HepG2 (cell line): ENCODE results near the gene KCTD6. TPM values are rescaled to one million over a fixed set of nuclear protein-coding genes. Genes with fewer than 3 reads are reported as not detected.

Source experiments
- FOXA1 ChIP-seq, 2 experiments: fragments of 450-650 bp in 1 of 2; sonication (generic) in 1 of 2; formaldehyde crosslinking in 1 of 2; IDR thresholded peaks; 2 replicates each; pipeline versions ENCODE4 v1.4.0 to v1.6.1; 2016 to 2020; ENCODE audit warnings: missing genetic modification reagents in 1 of 2
- PHF5A ChIP-seq: IDR thresholded peaks from one replicate; pipeline ENCODE4 v1.6.1; 2018; ENCODE audit warnings: low read depth, missing genetic modification reagents; ENCODE audit not compliant: unreplicated experiment
- REPIN1 ChIP-seq: sonication (generic); formaldehyde crosslinking; IDR thresholded peaks from 2 replicates; pipeline ENCODE4 v1.8.0; 2022; ENCODE audit warnings: missing genetic modification reagents, low read depth, mild to moderate bottlenecking, borderline replicate concordance
- TBX2 ChIP-seq: sonication (generic); formaldehyde crosslinking; IDR thresholded peaks from 2 replicates; pipeline ENCODE4 v1.5.0; 2020; ENCODE audit warnings: missing genetic modification reagents, mild to moderate bottlenecking, borderline replicate concordance
- TSC22D2 ChIP-seq: sonication (generic); formaldehyde crosslinking; IDR thresholded peaks from 2 replicates; pipeline ENCODE4 v1.5.1; 2020; ENCODE audit warnings: missing genetic modification reagents, mild to moderate bottlenecking, borderline replicate concordance
- ZKSCAN8 ChIP-seq: IDR thresholded peaks from 2 replicates; pipeline ENCODE4 v1.6.1; 2016; ENCODE audit warnings: borderline replicate concordance, missing genetic modification reagents, missing compliant biosample characterization
- ZNF180 ChIP-seq: sonication (generic); formaldehyde crosslinking; IDR thresholded peaks from 2 replicates; pipeline ENCODE4 v1.4.0; 2020; ENCODE audit warnings: low read depth, missing genetic modification reagents, borderline replicate concordance
- ZNF30 ChIP-seq: sonication (generic); formaldehyde crosslinking; IDR thresholded peaks from 2 replicates; pipeline ENCODE4 v1.5.0; 2020; ENCODE audit warnings: mild to moderate bottlenecking, missing genetic modification reagents
- ZNF792 ChIP-seq: IDR thresholded peaks from 2 replicates; pipeline ENCODE4 v1.6.1; 2016
- polyA plus RNA-seq, 8 experiments: library from polyadenylated mRNA; depleted of rRNA in 3 of 8; stranded (reverse) in 7 of 8; unstranded in 1 of 8; fragments of >200 nt; fragmentation: Illumina TruSeq in 4 of 8; extraction: Trizol in 4 of 8; gene quantifications; 2 replicates each; pipeline versions ENCODE4 v1.2.1 to v1.2.3, GENCODE V29; 2011 to 2016; ENCODE audit warnings: low read depth in 4 of 8, missing spikeins in 1 of 8, mixed read lengths in 1 of 8; ENCODE audit not compliant: insufficient read depth in 1 of 8
- total RNA-seq, 5 experiments: library from RNA; depleted of rRNA; stranded (reverse); fragments of >200 nt; fragmentation: Illumina TruSeq; extraction: Trizol; gene quantifications; 2 replicates each; pipeline ENCODE4 v1.2.3, GENCODE V29; 2016; ENCODE audit warnings: low read depth in 1 of 5
- TF ChIP-seq, protein P1 (sequence below): sonication (generic); formaldehyde crosslinking; IDR thresholded peaks from 2 replicates; pipeline ENCODE4 v1.4.0; 2020; ENCODE audit warnings: missing genetic modification reagents
- TF ChIP-seq, protein P2 (sequence below): sonication (generic); formaldehyde crosslinking; IDR thresholded peaks from 2 replicates; pipeline ENCODE4 v1.4.0; 2020; ENCODE audit warnings: mild to moderate bottlenecking, missing genetic modification reagents
- TF ChIP-seq, protein P3 (sequence below): sonication (generic); formaldehyde crosslinking; IDR thresholded peaks from 2 replicates; pipeline ENCODE4 v1.5.1; 2020; ENCODE audit warnings: mild to moderate bottlenecking, missing genetic modification reagents, borderline replicate concordance
- TF ChIP-seq, protein P4 (sequence below): IDR thresholded peaks from 2 replicates; pipeline ENCODE4 v1.6.1; 2016; ENCODE audit warnings: missing compliant biosample characterization, missing genetic modification reagents, borderline replicate concordance
- TF ChIP-seq, protein P5 (sequence below): IDR thresholded peaks from 2 replicates; pipeline ENCODE4 v1.6.1; 2016; ENCODE audit warnings: mild to moderate bottlenecking

The KCTD6 gene
- total and polyA plus RNA-seq, 2 of the 13 experiments (the other 11 are each of a cell fraction or from before 2014, with no cell fraction given), result 13.4 to 14.2 TPM

DNA sequence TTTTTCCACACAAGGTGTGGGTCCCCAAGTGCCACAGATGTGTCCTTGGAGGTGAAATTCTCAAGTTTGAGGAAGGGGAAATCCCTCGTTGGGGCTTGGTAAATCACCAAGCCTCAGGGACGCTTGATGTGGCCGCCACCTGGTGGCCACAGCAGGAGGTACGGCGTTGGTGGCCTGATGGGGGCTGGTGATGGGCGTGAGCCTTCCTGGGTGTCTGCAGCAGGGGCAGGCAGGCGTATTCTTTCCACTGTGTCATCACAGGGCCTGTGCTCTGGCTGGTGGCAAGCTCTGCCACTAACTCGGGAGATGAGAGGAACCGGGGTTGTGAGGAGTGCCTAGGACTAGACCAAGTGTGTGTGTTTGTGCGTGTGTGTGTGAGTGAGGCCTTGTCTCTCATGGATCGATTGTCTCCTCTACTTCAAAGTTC is 40.9 kb downstream of the KCTD6 start (continued):
- TF ChIP-seq, protein P1, sequence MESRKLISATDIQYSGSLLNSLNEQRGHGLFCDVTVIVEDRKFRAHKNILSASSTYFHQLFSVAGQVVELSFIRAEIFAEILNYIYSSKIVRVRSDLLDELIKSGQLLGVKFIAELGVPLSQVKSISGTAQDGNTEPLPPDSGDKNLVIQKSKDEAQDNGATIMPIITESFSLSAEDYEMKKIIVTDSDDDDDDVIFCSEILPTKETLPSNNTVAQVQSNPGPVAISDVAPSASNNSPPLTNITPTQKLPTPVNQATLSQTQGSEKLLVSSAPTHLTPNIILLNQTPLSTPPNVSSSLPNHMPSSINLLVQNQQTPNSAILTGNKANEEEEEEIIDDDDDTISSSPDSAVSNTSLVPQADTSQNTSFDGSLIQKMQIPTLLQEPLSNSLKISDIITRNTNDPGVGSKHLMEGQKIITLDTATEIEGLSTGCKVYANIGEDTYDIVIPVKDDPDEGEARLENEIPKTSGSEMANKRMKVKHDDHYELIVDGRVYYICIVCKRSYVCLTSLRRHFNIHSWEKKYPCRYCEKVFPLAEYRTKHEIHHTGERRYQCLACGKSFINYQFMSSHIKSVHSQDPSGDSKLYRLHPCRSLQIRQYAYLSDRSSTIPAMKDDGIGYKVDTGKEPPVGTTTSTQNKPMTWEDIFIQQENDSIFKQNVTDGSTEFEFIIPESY (CRISPR knock-in tag), result peak; percentile 58; the same call in 1 of the 2 replicates
- TF ChIP-seq TBX2 (CRISPR knock-in tag) (peak; percentile 28; the same call in 1 of the 2 replicates), ZNF30 (CRISPR knock-in tag) (no peak), REPIN1 (CRISPR knock-in tag) (peak; percentile 71; the same call in 1 of the 2 replicates), TSC22D2 (CRISPR knock-in tag) (no peak), ZNF180 (CRISPR knock-in tag) (no peak), PHF5A (CRISPR knock-in tag) (peak; percentile 34), ZNF792 (CRISPR knock-in tag) (peak; percentile 81; the same call in 1 of the 2 replicates), ZKSCAN8 (CRISPR knock-in tag) (no peak; the same call in 1 of the 2 replicates), FOXA1 (IDR thresholded peaks at IDR 0.05) (no peak), FOXA1 (CRISPR knock-in tag; IDR thresholded peaks at IDR 0.05) (peak; percentile 29; the same call in 1 of the 2 replicates)
- TF ChIP-seq, protein P2, sequence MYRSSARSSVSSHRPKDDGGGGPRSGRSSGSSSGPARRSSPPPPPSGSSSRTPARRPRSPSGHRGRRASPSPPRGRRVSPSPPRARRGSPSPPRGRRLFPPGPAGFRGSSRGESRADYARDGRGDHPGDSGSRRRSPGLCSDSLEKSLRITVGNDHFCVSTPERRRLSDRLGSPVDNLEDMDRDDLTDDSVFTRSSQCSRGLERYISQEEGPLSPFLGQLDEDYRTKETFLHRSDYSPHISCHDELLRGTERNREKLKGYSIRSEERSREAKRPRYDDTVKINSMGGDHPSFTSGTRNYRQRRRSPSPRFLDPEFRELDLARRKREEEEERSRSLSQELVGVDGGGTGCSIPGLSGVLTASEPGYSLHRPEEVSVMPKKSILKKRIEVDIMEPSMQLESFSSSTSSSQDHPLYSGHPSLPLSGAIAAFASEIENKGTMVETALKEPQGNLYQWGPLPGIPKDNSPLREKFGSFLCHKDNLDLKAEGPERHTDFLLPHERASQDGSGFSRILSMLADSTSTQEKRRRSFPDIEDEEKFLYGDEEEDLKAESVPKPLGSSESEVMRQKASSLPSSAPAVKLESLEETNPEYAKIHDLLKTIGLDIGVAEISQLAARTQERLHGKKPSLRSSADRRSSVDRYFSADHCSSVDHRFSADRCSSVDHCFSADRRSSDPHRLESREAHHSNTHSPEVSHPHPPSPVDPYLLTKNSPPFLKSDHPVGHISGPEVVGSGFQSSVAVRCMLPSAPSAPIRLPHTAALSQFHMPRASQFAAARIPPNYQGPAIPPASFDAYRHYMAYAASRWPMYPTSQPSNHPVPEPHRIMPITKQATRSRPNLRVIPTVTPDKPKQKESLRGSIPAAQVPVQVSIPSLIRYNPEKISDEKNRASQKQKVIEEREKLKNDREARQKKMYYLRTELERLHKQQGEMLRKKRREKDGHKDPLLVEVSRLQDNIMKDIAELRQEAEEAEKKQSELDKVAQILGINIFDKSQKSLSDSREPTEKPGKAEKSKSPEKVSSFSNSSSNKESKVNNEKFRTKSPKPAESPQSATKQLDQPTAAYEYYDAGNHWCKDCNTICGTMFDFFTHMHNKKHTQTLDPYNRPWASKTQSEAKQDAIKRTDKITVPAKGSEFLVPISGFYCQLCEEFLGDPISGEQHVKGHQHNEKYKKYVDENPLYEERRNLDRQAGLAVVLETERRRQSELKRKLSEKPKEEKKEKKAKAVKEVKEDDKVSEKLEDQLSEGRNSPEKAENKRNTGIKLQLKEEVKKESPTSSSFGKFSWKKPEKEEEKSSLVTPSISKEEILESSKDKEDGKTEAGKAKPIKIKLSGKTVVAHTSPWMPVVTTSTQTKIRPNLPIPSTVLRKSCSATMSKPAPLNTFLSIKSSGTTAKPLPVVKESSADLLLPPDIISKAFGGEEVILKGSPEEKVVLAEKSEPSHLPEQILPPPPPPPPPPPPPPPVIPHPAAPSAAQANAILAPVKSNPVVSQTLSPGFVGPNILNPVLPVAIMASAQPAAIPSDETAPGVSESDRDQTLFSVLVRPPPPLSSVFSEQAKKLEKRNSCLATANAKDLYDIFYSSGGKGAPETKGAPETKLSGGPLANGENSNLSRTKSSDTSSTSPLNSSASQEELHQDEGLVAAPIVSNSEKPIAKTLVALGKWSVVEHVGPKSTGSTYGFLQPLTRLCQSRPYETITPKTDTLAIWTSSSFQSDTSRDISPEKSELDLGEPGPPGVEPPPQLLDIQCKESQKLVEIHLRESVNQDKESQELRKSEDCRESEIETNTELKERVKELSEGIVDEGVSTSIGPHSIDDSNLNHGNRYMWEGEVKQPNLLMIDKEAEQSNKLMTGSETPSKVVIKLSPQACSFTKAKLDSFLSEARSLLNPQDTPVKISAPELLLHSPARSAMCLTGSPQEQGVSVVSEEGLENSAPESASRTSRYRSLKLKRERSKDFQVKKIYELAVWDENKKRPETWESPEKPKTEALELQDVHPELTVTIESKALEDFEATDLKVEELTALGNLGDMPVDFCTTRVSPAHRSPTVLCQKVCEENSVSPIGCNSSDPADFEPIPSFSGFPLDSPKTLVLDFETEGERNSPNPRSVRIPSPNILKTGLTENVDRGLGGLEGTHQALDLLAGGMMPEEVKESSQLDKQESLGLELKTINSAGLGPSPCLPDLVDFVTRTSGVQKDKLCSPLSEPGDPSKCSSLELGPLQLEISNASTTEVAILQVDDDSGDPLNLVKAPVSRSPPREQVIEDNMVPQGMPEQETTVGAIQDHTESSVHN, result 0 out of 2 replicates have a peak, but pooled peaks have one; percentile 44
- TF ChIP-seq, protein P3, sequence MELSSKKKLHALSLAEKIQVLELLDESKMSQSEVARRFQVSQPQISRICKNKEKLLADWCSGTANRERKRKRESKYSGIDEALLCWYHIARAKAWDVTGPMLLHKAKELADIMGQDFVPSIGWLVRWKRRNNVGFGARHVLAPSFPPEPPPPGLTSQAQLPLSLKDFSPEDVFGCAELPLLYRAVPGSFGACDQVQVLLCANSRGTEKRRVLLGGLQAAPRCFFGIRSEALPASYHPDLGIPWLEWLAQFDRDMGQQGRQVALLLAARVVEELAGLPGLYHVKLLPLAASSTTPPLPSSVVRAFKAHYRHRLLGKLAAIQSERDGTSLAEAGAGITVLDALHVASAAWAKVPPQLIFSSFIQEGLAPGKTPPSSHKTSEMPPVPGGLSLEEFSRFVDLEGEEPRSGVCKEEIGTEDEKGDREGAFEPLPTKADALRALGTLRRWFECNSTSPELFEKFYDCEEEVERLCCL, result no peak
- TF ChIP-seq, protein P4, sequence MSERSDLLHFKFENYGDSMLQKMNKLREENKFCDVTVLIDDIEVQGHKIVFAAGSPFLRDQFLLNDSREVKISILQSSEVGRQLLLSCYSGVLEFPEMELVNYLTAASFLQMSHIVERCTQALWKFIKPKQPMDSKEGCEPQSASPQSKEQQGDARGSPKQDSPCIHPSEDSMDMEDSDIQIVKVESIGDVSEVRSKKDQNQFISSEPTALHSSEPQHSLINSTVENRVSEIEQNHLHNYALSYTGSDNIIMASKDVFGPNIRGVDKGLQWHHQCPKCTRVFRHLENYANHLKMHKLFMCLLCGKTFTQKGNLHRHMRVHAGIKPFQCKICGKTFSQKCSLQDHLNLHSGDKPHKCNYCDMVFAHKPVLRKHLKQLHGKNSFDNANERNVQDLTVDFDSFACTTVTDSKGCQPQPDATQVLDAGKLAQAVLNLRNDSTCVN (CRISPR knock-in tag), result no peak
- TF ChIP-seq, protein P5, sequence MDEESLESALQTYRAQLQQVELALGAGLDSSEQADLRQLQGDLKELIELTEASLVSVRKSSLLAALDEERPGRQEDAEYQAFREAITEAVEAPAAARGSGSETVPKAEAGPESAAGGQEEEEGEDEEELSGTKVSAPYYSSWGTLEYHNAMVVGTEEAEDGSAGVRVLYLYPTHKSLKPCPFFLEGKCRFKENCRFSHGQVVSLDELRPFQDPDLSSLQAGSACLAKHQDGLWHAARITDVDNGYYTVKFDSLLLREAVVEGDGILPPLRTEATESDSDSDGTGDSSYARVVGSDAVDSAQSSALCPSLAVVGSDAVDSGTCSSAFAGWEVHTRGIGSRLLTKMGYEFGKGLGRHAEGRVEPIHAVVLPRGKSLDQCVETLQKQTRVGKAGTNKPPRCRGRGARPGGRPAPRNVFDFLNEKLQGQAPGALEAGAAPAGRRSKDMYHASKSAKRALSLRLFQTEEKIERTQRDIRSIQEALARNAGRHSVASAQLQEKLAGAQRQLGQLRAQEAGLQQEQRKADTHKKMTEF (CRISPR knock-in tag), result 0 out of 2 replicates have a peak, but pooled peaks have one; percentile 47
